ENCODE data around the gene ZBTB40.

Gene ZBTB40

DNA sequence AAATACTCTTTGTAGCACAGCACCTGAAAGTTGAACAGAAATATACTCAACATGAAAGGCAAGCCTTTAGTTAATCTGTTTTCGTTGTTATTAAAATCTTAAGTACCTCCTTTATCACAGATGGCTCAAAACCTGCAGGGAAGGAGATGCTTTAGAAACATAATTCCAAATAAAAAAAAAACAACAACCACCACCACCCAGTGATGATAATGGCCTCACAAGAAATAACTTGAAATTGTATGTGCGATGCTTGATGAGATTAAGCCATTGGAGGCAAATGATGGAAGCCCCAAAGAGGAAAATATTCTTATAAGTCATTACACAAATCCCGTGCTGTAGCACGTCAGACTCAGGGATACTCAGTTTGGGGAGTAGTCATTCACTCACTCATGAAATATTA is 24.9 kb upstream of the ZBTB40 start:
- TF ChIP-seq, protein P1, sequence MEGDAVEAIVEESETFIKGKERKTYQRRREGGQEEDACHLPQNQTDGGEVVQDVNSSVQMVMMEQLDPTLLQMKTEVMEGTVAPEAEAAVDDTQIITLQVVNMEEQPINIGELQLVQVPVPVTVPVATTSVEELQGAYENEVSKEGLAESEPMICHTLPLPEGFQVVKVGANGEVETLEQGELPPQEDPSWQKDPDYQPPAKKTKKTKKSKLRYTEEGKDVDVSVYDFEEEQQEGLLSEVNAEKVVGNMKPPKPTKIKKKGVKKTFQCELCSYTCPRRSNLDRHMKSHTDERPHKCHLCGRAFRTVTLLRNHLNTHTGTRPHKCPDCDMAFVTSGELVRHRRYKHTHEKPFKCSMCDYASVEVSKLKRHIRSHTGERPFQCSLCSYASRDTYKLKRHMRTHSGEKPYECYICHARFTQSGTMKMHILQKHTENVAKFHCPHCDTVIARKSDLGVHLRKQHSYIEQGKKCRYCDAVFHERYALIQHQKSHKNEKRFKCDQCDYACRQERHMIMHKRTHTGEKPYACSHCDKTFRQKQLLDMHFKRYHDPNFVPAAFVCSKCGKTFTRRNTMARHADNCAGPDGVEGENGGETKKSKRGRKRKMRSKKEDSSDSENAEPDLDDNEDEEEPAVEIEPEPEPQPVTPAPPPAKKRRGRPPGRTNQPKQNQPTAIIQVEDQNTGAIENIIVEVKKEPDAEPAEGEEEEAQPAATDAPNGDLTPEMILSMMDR (IDR thresholded peaks at IDR 0.05; ENCODE audit: borderline replicate concordance, control extremely low read depth, extremely low read depth, insufficient read depth, missing control alignments) = no peak
- no peak for DNase-seq (ENCODE audit: low spot score)
- in situ Hi-C loops (cut with MboI; ENCODE audit: low sequenced_read_pairs, unreplicated experiment) = loop anchor here (10.0 kb wide), 1 partner anchor 218 kb away; the partner anchor contains the start of gene C1QC

DNA sequence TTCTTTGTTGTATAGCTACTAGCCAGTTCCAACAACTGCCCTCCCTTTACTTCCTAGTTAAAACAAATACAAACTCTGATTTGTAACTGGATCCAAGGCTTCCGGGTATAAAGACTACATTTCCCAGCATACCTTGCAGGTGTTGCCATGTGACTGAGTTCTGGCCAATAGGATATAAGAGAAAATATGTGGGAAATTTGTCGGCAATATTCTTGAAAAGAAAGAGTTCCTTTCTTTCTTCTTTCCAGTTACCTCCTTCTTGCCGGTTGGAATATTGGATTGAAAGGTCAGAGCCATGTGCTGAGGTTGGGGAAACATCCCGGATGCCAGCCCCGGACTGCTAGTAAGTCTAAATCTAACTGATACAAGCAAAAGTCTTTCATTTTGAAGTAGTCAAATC is 23.0 kb upstream of the ZBTB40 start:
- TF ChIP-seq, protein P1 (IDR thresholded peaks at IDR 0.05; ENCODE audit: borderline replicate concordance, control extremely low read depth, extremely low read depth, insufficient read depth, missing control alignments) = no peak
- DNase-seq (ENCODE audit: low spot score) = peak; percentile 71
- in situ Hi-C loops (cut with MboI; ENCODE audit: low sequenced_read_pairs, unreplicated experiment) = loop anchor here (10.0 kb wide), 1 partner anchor 216 kb away; the partner anchor contains the start of gene C1QC

DNA sequence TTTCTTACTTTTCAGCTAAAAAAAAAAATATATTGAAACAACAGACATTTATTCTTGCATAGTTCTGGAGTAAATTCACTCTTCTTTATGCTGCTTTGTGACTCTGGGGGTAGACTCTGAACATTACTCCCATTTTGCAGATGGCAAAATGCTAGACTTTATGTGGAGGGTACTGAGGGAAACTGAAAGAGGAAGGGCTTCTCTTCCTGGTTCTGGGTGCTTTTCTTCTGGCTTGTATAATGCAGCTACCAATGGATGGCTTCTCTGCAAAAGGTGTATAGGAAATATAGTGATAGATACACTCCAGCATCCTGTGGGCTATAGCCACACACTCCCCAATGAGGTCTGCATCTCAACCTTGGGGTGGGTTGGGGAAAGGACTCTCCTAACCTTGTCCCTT is 19.7 kb upstream of the ZBTB40 start:
- no peak for DNase-seq (ENCODE audit: low spot score)
- in situ Hi-C loops (cut with MboI; ENCODE audit: low sequenced_read_pairs, unreplicated experiment) = no loop called here

DNA sequence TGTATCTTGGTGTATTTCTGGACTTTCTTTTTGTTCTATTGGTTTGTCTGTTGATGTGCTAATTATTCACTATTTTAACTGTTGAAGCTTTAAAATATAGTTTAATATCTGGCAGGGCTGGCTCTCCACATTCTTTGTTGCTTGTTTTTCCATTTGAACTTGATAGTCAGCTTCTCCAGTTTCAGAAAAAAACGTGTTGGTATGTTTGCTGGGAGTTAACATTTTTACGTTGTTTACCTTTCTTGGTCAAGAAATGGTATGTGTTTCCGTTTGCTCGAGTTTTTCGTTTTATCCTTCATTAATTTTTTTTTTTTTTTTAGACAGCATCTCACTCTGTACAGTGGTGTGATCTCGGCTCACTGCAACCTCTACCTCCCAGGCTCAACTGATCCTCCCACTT is 16.9 kb upstream of the ZBTB40 start:
- in situ Hi-C loops (cut with MboI; ENCODE audit: low sequenced_read_pairs, unreplicated experiment) = no loop called here
- TF ChIP-seq, protein P1 (IDR thresholded peaks at IDR 0.05; ENCODE audit: borderline replicate concordance, control extremely low read depth, extremely low read depth, insufficient read depth, missing control alignments) = no peak
- DNase-seq (ENCODE audit: low spot score) = no peak

More for the DNA sequence above, 19.7 kb upstream of the ZBTB40 start:
- TF ChIP-seq, protein P1 (IDR thresholded peaks at IDR 0.05; ENCODE audit: borderline replicate concordance, control extremely low read depth, extremely low read depth, insufficient read depth, missing control alignments) = no peak

DNA sequence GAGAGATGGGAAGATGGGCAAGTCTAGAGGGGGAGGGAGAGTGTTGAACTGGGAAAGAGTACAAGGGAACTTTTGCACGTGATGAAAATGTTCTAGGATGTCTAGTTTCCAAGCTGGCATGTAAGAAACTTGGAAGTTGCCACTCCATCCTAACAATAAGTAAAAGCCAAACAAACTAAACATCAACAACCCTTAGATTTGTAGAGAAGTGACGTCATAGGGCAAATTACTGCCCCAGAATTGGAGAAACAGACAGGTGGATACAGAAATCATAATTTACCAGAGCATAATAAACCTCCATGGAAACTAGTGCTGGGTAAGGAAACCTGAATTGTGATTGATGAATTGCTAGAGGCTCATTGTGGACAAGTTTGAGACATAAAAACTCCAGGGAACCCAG is 14.7 kb upstream of the ZBTB40 start:
- DNase-seq (ENCODE audit: low spot score) = no peak
- TF ChIP-seq, protein P1 (IDR thresholded peaks at IDR 0.05; ENCODE audit: borderline replicate concordance, control extremely low read depth, extremely low read depth, insufficient read depth, missing control alignments) = no peak
- in situ Hi-C loops (cut with MboI; ENCODE audit: low sequenced_read_pairs, unreplicated experiment) = no loop called here

DNA sequence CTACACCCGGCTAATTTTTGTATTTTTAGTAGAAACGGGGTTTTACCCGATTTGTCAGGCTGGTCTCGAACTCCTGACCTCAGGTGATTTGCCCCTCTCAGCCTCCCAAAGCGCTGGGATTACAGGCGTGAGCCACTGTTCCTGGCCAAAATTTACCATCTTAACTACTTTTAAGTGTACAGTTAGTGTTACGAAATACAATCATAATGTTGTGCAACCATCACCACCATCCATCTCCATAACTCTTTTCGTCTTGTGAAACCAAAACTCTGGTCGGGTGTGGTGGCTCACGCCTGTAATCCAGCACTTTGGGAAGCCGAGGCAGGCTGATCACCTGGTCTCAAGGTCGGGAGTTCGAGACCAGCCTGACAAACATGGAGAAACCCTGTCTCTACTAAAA is 14.1 kb upstream of the ZBTB40 start:
- no peak for DNase-seq (ENCODE audit: low spot score)
- TF ChIP-seq, protein P1 (IDR thresholded peaks at IDR 0.05; ENCODE audit: borderline replicate concordance, control extremely low read depth, extremely low read depth, insufficient read depth, missing control alignments) = no peak
- in situ Hi-C loops (cut with MboI; ENCODE audit: low sequenced_read_pairs, unreplicated experiment) = no loop called here

DNA sequence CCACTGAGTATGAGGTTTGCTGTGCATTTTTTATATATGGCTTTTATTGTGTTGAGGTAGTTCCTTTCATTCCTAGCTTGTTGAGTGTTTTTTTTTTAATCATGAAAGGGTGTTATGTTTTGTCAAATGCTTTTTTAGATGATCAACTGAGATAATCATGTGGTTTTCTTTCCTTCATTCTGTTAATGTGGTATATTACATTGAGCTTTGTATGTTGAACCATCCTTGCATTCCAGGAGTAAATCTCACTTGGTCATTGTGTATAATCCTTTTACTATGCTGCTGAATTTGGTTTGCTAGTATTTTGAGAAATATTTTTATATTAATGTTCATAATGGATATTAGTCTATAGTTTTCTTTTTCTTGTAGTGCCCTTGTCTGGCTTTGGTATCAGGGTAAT is 11.1 kb upstream of the ZBTB40 start:
- DNase-seq (ENCODE audit: low spot score) = no peak
- TF ChIP-seq, protein P1 (IDR thresholded peaks at IDR 0.05; ENCODE audit: borderline replicate concordance, control extremely low read depth, extremely low read depth, insufficient read depth, missing control alignments) = no peak
- in situ Hi-C loops (cut with MboI; ENCODE audit: low sequenced_read_pairs, unreplicated experiment) = no loop called here

Data from GM13976 (cell line).